ENCODE measurements around the gene PITHD1.
A peak's percentile ranks its signal among the peaks of the same experiment; 100 is the strongest.
"Not testable (repeated sequence)": the region's sequence is repeated elsewhere in the genome, so short reads cannot be mapped to it uniquely, and the experiment has no call there.

Gene PITHD1

GRCh38 chr1:23799255-23799569 lies 21.0 kb downstream of the PITHD1 start:
- DNase-seq (ENCODE audit: low spot score) = no peak

DNA sequence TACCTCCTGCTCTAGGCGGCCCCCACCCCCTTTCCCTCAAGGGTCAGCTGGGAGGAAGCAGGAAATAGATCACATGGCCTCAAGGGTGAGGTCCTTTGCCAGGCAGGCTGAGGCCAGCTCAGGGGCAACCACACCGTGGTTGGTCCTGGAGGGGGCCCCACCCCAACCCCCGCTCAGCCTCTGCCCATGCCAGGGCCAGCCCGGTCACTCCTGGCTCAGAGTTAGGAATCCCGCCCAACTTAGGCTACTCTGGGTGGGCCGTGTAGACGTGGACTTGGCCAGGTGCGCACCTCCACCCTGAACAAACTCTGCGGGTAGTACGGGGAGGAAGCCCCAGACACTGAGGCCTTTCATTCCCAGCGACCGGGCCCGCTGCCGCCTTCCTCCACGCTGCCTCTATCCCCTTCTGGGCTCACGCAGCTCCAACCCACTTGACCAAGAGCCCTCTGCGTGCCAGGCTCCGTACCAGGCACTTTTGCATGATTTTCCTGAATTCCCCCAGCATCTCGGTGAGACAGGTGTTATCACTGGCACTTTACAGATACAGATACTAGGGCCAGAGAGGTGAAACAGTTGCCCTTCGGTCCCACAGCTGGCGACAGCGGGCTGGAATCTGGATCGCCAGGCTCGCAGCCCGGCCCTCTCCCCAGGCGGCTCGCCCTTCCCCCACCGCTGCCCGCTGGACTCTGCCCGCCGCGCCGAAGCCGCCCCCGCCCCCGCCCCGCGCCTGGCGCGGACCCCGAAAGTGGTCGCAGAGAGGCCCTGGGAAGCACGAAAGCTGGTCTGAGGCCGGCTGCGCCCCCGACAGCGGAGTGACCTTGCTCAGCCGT lies 21.6 kb downstream of the PITHD1 start:
- no peak for DNase-seq (ENCODE audit: low spot score)

- peak; percentile 95 for DNase-seq (ENCODE audit: low spot score)
Measured at GRCh38 chr1:23800400-23801337, 22.5 kb downstream of the PITHD1 start, which contains the start of gene GALE. Gene GALE (minus strand): TSS chr1:23800754. CDS start chr1:23799007, 1,747 bp downstream.

DNA sequence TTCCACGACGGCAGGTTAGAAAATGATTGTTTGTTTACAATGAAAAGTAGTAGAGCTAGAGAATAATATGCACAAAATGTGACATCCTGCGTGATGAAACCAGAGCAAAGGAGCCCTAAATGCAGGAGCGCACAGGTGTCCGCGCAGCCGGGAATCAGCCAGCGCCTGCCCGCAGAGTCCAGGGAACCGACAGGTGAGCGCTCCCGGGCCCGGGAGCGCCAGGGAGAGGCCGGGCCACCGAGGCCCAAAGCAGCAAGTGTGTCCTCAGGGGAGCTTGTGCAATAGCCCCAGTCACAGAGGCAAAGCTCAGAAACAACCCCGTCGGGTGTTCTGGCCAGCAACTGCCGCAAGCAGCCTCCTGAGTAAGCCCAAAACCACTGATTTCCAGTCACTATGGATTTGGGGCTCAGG lies 23.1 kb downstream of the PITHD1 start:
- DNase-seq (ENCODE audit: low spot score) = no peak

- no peak for DNase-seq (ENCODE audit: low spot score)
Measured at GRCh38 chr1:23801876-23802275, 23.7 kb downstream of the PITHD1 start.

DNA sequence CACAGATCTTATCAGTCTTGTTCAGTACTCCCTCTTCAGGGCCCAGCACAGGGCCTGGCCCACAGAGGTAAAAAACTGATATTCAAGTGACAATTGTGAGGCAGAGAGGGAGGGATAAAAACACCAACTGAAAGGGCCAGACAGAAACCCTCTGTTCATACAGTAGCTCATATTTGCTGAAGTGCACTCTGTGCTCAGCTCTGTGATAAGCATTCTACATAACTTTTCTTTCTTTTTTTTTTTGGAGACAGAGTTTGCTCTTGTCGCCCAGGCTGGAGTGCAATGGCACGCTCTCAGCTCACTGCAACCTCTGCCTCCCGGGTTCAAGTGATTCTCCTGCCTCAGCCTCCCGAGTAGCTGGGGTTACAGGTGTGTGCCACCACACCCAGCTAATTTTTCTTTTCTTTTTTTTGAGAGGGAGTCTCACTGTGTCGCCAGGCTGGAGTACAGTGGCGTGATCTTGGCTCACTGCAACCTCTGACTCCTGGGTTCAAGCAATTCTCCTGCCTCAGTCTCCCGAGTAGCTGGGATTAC lies 24.7 kb downstream of the PITHD1 start:
- DNase-seq (ENCODE audit: low spot score) = not testable (repeated sequence)

DNA sequence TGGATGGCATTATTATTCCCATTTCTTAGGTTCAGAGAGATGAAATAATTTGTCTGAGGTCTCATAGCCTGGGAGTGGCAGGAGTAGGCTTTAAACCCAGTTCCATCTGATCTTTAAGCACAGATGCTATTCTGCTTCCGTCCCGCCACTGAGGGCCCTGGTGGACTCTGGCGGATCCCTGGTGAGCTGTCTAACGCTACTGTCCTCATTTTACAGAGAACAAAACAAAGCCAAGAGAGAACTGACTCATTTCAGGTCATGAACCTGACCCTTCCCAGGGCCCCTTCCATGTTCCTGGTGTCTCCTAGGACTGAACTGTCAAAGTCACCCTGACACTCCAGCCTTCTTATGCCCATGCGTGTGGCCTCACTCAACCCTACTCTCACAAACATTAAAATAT lies 25.5 kb downstream of the PITHD1 start:
- DNase-seq (ENCODE audit: low spot score) = no peak

GRCh38 chr1:23804183-23804835 lies 26.1 kb downstream of the PITHD1 start:
- no peak for DNase-seq (ENCODE audit: low spot score)

- DNase-seq (ENCODE audit: low spot score) = no peak
Measured at GRCh38 chr1:23805025-23805424, 26.8 kb downstream of the PITHD1 start.

DNA sequence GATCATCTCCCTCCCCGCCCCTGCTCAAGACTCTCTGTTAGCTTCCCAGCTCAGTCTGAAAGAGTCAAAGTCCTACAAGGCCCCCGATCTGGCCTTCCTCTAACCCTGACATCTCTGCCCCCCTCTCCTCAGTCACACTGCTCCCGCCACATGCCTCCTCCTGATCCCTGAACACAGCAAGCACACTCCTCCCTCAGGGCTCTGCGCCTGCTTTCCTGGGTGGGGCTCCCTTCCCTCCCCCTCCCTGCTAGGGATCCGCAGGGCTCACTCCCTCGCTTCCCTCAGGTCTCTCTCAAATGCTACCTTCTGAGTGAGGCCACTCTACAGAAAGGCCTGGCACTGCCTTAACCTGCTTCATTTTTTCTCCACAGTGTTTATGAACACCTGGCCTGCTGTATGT lies 28.1 kb downstream of the PITHD1 start:
- no peak for DNase-seq (ENCODE audit: low spot score)

- no peak for DNase-seq (ENCODE audit: low spot score)
Measured at GRCh38 chr1:23807453-23807852, 29.2 kb downstream of the PITHD1 start.

- DNase-seq (ENCODE audit: low spot score) = peak; percentile 75
Measured at GRCh38 chr1:23809751-23810171, 31.5 kb downstream of the PITHD1 start.

- no peak for DNase-seq (ENCODE audit: low spot score)
Measured at GRCh38 chr1:23810818-23811540, 32.8 kb downstream of the PITHD1 start.

GRCh38 chr1:23814016-23814415 lies 35.8 kb downstream of the PITHD1 start:
- no peak for DNase-seq (ENCODE audit: low spot score)

DNA sequence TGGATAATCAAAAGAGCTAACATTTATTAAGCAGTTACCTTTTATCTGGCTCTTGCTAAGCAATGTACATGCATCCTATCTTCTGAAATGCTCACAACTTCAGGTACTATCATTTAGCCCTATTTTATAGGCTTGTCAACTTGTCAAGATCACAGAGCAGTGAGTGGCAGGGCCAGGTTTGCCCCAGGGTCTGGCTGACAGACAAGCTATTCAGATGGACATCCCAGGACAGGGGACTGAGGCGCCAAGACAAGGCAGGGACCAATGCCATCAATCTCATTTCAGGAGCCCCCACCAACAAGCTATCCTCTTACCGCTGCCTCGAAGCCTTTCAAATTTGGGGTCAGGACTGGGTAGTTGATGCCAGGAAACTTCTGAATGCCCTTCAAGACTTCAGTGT lies 38.1 kb downstream of the PITHD1 start:
- DNase-seq (ENCODE audit: low spot score) = no peak

DNA sequence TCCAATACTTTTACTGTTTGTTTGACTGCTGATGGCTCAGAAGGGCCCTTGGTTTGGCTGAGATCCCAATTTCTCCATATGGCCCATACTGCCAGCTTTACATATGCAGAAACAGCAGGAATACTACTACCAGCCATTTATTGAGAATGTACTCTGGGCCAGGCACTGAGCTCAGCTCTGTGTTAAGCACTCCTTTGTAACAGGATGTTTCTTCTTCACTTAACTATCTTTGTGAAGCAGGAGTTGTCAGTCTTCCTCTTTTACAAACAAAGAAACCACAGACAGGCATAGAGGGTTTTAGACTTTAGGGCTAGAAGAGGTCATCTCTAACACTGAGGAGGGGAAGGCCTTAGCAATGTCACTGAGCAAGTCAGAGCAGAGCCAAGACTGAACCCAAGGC lies 38.7 kb downstream of the PITHD1 start:
- DNase-seq (ENCODE audit: low spot score) = no peak

DNA sequence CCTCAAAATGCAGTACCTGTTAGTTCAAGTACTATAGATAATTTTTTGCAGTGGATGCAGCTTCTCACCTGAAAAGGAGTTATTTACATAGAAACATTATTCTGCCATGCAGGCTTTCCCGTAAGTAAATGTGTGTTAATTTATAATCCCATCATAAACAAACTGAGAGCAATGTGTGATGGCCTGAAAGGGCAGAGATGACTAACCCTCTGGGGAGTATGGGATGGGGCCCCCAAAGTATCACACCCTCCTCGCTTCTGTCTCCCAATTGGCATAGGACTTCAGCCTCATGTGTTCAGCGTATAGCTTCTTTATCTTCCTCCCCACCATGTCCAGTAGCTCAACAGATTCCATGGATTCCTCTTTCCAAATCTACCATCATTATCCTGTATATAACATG lies 39.4 kb downstream of the PITHD1 start:
- no peak for DNase-seq (ENCODE audit: low spot score)

DNA sequence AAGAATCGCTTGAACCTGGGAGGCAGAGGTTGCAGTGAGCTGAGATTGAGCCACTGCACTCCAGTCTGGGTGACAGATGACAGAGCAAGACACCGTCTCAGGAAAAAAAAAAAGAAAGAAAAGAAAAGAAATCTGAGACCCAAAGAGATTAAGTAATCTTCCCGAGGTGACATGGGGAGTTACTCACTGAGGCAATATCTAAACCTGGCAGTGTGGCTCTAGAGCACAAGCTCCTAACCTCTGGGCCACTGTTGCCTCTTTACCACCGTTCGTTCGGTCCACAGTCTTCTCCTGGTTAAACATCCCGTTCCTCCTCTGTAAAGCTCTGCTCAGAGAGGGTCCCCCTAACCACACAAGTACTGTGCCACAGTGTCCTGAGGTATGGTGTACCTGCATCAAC lies 45.5 kb downstream of the PITHD1 start:
- DNase-seq (ENCODE audit: low spot score) = no peak

- DNase-seq (ENCODE audit: low spot score) = no peak
Measured at GRCh38 chr1:23824711-23825075, 46.5 kb downstream of the PITHD1 start.

DNA sequence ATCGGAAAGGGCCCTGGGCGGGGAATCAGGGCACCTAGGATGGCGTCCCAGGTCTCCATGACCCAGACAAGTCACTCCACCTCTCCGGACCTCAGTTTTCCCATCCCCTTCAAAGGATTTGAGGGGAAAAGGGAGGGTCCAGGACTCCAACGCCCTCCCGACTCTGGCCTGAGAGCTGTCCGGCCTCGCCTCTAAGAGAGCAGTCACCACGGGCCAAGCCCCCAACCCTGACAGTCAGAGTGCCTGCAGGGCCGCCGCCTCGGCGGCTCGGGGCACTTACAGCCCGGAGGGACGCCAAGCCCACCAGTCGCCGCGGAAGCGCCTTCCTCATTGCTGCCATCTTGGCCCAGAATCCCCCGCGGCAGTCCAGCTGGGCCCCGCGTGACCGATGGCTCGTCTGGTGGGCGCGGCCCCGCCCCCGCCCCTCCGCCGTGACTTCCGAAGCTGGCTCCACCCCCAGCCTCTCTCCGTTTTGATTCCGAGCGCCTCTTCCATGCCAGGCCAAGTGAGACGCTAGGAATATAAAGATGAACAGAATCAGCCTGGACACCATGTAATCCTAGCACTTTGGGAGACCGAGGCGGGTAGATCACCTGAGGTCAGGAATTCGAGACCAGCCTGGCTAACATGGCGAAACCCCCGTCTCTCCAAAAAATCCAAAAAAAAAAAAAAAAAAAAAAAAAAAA lies 47.0 kb downstream of the PITHD1 start, which contains the start of gene HMGCL:
TSS of gene HMGCL (minus strand) at position 354 of the 686 bp plus-strand sequence. CDS start at position 340, 14 bp downstream.
- peak; percentile 88 for DNase-seq (ENCODE audit: low spot score)
